ENCODE measurements around the gene CD6.
"Not testable (repeated sequence)": the region's sequence is repeated elsewhere in the genome, so short reads cannot be mapped to it uniquely, and the experiment has no call there.

The CD6 gene

DNA sequence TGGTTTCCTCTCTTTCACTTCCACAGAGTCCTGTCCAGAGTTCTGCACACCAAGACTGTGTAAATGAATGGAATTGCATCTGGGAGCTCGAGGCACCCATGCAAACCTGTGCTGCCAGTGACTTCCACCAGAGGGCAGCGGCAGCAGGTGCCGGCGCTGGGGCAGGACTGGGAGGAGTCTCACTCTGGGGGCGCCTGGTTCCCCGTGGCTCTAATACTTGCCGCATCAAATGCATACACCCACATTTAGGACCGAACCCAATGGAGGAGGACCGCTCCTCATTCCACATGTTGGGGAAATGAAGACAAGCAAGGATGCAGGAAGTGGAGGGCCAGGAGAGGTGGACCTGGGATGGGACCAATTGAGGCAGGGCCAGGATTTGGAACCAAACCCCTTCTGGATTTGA is 1.1 kb upstream of the CD6 start:
- in situ Hi-C loops (cut with MboI; ENCODE audit: low sequenced_read_pairs, unreplicated experiment): no loop called here
- DNase-seq (ENCODE audit: low spot score): peak; percentile 85
- TF ChIP-seq, protein P1, sequence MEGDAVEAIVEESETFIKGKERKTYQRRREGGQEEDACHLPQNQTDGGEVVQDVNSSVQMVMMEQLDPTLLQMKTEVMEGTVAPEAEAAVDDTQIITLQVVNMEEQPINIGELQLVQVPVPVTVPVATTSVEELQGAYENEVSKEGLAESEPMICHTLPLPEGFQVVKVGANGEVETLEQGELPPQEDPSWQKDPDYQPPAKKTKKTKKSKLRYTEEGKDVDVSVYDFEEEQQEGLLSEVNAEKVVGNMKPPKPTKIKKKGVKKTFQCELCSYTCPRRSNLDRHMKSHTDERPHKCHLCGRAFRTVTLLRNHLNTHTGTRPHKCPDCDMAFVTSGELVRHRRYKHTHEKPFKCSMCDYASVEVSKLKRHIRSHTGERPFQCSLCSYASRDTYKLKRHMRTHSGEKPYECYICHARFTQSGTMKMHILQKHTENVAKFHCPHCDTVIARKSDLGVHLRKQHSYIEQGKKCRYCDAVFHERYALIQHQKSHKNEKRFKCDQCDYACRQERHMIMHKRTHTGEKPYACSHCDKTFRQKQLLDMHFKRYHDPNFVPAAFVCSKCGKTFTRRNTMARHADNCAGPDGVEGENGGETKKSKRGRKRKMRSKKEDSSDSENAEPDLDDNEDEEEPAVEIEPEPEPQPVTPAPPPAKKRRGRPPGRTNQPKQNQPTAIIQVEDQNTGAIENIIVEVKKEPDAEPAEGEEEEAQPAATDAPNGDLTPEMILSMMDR (IDR thresholded peaks at IDR 0.05; ENCODE audit: borderline replicate concordance, control extremely low read depth, extremely low read depth, insufficient read depth, missing control alignments): peak; percentile 92

DNA sequence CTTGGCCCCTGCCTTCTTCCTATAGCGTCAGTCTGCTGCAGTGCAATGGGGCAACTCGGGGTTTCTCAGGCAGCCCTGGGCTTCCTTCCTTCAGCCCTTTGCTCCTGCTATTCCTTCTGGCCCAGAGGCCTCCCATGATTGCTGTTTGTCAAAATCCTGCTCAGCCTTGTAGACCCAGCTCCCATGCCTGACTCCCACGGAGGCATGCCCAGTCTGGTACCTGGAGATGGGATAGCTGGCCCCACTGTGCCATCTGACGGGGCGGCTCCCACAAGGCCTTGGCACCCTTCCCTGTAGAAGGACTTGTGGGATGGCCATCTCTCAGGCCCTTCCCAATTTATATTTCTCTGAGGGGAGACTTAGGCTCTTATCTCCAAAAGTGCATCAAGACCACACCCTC is 590 bp upstream of the CD6 start:
- TF ChIP-seq, protein P1 (IDR thresholded peaks at IDR 0.05; ENCODE audit: borderline replicate concordance, control extremely low read depth, extremely low read depth, insufficient read depth, missing control alignments): no peak
- no peak for DNase-seq (ENCODE audit: low spot score)
- in situ Hi-C loops (cut with MboI; ENCODE audit: low sequenced_read_pairs, unreplicated experiment): no loop called here

DNA sequence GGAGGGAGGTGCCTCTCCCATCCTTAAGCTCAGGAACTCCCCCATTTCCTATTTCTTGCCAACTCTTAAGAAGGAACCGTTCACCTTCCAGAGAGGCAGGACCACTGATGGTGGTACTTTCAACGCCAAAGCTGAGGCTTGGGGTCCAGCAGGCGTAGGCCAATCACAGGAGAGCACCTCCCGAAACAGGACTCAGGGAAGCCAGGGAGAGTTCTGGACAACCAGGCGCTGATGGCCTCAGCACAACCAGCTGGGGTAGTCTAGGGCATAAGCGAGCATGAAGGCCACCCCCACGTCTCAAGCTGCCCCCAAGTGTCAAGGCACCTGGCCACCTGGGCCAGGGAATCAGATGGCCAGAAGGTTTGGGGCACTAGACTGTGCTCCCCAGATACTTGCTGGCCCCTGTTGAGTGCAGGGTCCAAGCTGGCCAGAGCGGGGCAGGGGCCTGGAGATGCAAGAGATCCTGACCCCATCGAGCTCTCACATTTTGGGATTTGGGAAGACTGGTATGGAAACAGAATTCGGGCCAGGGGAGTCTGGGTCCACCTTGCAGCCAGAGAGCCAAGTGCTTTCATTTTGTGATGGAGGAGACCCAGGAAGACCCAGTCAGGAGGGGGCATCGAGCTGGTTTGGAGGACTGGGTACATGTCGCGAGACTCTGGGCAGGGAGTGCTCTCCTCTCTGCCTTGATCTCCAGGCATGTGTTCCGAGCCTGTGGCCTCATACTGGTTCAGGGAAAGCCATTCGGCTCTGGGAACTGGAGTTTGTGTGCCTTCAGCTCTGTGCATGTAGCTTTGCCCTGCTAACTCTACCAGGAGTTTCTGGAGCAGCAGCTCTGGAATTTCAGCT is 926 bp downstream of the CD6 start:
- DNase-seq (ENCODE audit: low spot score): no peak
- in situ Hi-C loops (cut with MboI; ENCODE audit: low sequenced_read_pairs, unreplicated experiment): no loop called here
- TF ChIP-seq, protein P1 (IDR thresholded peaks at IDR 0.05; ENCODE audit: borderline replicate concordance, control extremely low read depth, extremely low read depth, insufficient read depth, missing control alignments): no peak

DNA sequence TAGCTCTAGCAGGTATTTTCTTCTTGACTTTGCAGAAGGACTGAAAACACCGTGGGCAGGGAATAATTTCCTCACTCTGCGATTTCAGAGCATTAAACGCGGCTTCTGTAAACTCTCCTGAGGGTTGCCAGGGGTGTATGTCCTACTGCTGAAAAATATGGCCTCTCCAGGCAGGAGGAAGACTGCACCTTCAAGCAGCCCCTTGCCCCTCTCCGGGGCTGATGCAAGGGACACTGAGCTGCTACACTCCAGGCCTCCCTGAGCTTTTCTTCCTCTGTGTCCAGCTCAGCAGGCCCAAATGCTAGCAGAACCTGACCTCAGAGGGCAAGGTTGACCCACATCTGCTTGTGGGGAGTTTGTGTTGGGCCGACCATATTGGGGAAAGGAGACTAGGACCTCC is 2.2 kb downstream of the CD6 start:
- TF ChIP-seq, protein P1 (IDR thresholded peaks at IDR 0.05; ENCODE audit: borderline replicate concordance, control extremely low read depth, extremely low read depth, insufficient read depth, missing control alignments): no peak
- in situ Hi-C loops (cut with MboI; ENCODE audit: low sequenced_read_pairs, unreplicated experiment): no loop called here
- DNase-seq (ENCODE audit: low spot score): no peak

DNA sequence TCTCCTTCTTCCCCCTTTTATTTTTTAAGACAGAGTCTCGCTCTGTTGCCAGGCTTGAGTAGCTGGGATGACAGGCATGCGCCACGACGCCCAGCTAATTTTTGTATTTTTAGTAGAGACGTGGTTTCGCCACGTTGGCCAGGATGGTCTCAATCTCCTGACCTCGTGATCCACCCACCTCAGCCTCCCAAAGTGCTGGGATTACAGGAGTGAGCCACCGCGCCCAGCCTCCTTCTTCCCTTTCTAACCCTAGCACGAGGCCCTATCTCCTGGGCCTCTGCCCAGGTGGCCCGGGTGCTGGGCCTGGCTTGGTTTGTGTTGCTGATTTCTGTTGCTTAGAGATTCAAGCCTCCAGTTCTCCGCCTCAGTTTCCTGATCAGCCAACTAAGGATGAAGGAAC is 2.8 kb downstream of the CD6 start:
- DNase-seq (ENCODE audit: low spot score); in situ Hi-C loops (cut with MboI; ENCODE audit: low sequenced_read_pairs, unreplicated experiment): not testable (repeated sequence)

DNA sequence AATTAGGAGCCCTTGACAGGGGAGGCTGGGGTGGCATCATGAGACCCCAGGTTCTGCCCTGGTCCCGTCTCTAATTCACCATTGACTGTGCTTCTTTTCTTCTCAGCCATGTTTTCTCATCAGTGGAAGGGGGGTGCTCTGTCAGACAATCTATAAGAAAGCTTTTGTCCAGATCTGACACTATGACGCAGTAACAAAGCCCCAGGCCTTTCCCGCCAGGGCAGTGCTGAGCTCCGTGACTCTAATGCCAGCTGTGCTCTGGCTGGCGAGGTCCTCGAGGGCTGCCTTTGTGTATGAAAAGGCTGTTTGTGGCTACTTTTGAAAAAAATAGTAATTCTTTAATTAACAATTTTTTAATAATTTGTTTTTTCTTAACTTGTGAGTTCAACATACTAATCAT is 3.2 kb downstream of the CD6 start:
- in situ Hi-C loops (cut with MboI; ENCODE audit: low sequenced_read_pairs, unreplicated experiment): no loop called here
- TF ChIP-seq, protein P1 (IDR thresholded peaks at IDR 0.05; ENCODE audit: borderline replicate concordance, control extremely low read depth, extremely low read depth, insufficient read depth, missing control alignments): no peak
- DNase-seq (ENCODE audit: low spot score): no peak

DNA sequence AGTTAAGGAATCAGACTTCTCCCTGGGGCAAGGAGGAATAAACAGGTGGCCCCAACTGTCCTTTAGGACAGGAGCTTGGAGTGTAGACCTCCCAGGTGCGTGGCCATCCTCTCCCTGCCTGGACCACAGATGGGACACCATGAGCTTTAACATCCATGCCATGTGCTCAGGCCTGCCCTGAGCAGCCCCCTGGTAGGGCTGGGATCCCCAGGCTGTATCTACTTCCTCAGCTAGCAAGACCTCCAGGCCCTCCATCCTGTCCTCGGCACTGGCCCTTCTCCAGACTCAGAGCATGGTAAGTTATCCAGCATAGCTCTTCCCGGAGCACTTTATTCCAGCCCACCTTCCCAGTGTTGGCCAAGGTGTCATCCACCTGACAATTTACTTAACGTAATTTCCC is 5.7 kb downstream of the CD6 start:
- in situ Hi-C loops (cut with MboI; ENCODE audit: low sequenced_read_pairs, unreplicated experiment): no loop called here
- TF ChIP-seq, protein P1 (IDR thresholded peaks at IDR 0.05; ENCODE audit: borderline replicate concordance, control extremely low read depth, extremely low read depth, insufficient read depth, missing control alignments): no peak
- no peak for DNase-seq (ENCODE audit: low spot score)
